HEK293T (cell line): Measurements from ENCODE around the gene PRTFDC1.

ENCODE experiments used
- CTCF ChIA-PET: fragments of 350-600 bp; formaldehyde crosslinking; extraction: SDS; loops from one replicate; lab custom pipeline; 2021; ENCODE audit warnings: antibody characterized with exemption, inconsistent platforms; lab: Yijun Ruan, JAX
- POLR2A ChIA-PET: fragments of 350-600 bp; formaldehyde crosslinking; extraction: SDS; loops from one replicate; lab custom pipeline; 2020; ENCODE audit warnings: antibody characterized with exemption, inconsistent platforms; lab: Yijun Ruan, JAX
- DNase-seq: peaks from one replicate; pipeline ENCODE4 v3.0.0; 2012; ENCODE audit warnings: mixed read lengths; ENCODE audit errors: extremely low spot score
- ARNT ChIP-seq: fragments of 450-650 bp; IDR thresholded peaks from 2 replicates; pipeline ENCODE4 v1.6.1; 2017; ENCODE audit warnings: mild to moderate bottlenecking
- BHLHE40 ChIP-seq: fragments of 450-650 bp; IDR thresholded peaks from 2 replicates; pipeline ENCODE4 v1.6.1; 2016; ENCODE audit warnings: mild to moderate bottlenecking, moderate library complexity, borderline replicate concordance
- CTBP1 ChIP-seq: fragments of 450-650 bp; IDR thresholded peaks from 2 replicates; pipeline ENCODE4 v1.6.1; 2016; ENCODE audit warnings: borderline replicate concordance
- ELF4 ChIP-seq: fragments of 450-650 bp; IDR thresholded peaks from 2 replicates; pipeline ENCODE4 v1.6.1; 2017; ENCODE audit warnings: antibody characterized with exemption
- FOXA1 ChIP-seq: fragments of 450-650 bp; IDR thresholded peaks from 2 replicates; pipeline ENCODE4 v1.6.1; 2016; ENCODE audit warnings: mild to moderate bottlenecking
- FOXK2 ChIP-seq: fragments of 450-650 bp; IDR thresholded peaks from 2 replicates; pipeline ENCODE4 v1.6.1; 2016; ENCODE audit warnings: mild to moderate bottlenecking
- FOXM1 ChIP-seq: fragments of 450-650 bp; IDR thresholded peaks from 2 replicates; pipeline ENCODE4 v1.6.1; 2017; ENCODE audit warnings: mild to moderate bottlenecking, borderline replicate concordance
- HDGF ChIP-seq: fragments of 450-650 bp; IDR thresholded peaks from 2 replicates; pipeline ENCODE4 v1.6.1; 2017; ENCODE audit warnings: antibody characterized with exemption, borderline replicate concordance
- L3MBTL2 ChIP-seq: fragments of 450-650 bp; conservative IDR thresholded peaks from 2 replicates; pipeline ENCODE4 v1.6.1; 2016; ENCODE audit warnings: mild to moderate bottlenecking
- LEF1 ChIP-seq: fragments of 450-650 bp; IDR thresholded peaks from 2 replicates; pipeline ENCODE4 v1.6.1; 2017; ENCODE audit warnings: mild to moderate bottlenecking, borderline replicate concordance
- NFRKB ChIP-seq: fragments of 450-650 bp; IDR thresholded peaks from 2 replicates; pipeline ENCODE4 v1.6.1; 2016; ENCODE audit warnings: mild to moderate bottlenecking, moderate library complexity
- PKNOX1 ChIP-seq: fragments of 450-650 bp; IDR thresholded peaks from 2 replicates; pipeline ENCODE4 v1.6.1; 2016
- SP1 ChIP-seq: fragments of 450-650 bp; IDR thresholded peaks from 2 replicates; pipeline ENCODE4 v1.6.1; 2017
- SUZ12 ChIP-seq: fragments of 450-650 bp; IDR thresholded peaks from 2 replicates; pipeline ENCODE4 v1.6.1; 2016; ENCODE audit warnings: mild to moderate bottlenecking
- TARDBP ChIP-seq: fragments of 450-650 bp; IDR thresholded peaks from 2 replicates; pipeline ENCODE4 v1.6.1; 2016
- ZNF384 ChIP-seq: fragments of 450-650 bp; IDR thresholded peaks from 2 replicates; pipeline ENCODE4 v1.6.1; 2016

The PRTFDC1 gene

GRCh38 chr10:24953675-24954074 lies 1.3 kb upstream of the PRTFDC1 start:
- ChIA-PET POLR2A (no interaction called here), CTCF (no interaction called here)
- TF ChIP-seq FOXA1 (no peak), SUZ12 (no peak), SP1 (no peak), PKNOX1 (no peak), FOXM1 (no peak), ELF4 (no peak), CTBP1 (no peak), HDGF (no peak), TARDBP (no peak), ZNF384 (no peak), BHLHE40 (no peak), NFRKB (no peak), ARNT (no peak)
- DNase-seq = no peak

DNA sequence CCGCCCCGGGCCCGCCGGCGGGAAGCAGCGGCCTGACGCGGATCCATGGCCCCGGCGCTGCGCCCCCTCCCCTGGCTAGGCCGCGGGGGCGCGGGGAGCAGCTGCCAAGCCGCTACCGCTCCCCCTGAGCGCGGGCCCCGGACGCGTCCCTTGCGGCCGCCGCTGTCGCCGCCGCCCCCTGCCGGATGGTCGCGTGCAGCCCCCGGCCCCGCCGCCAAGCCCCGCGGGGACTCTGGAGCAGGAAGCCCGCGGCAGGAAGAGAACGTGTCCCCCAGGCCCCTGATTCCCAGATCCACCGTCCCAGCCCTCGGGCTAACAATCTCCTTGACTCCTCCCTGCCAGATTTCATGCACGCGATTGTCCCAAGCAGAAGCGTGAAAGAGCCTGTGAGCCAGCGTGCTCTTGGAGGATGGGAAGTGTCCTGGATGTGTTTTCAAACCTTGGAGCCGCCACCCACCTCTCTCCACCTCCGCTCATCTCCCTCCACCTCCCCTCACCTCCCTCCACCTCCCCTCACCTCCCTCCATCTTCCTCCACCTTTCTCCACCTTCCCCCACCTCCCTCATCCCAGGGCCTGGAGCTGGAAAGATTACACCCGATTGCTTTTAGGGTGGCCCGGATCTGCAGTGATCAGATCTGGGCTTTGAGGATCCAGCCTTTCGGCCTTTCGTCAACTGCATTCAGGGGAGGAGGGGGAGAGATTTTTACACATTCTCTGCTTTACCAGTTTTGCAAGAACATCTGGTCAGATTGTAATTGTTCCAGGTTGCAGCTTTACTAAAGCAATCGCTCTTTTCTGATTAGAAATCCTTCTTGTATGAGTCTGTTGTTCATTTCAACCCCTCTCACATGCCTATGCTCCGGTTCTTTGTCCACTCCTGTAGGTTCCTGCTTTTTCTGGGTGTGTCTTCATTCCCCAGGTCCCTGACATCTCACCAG lies 570 bp upstream of the PRTFDC1 start:
- TF ChIP-seq BHLHE40 = no peak
- TF ChIP-seq PKNOX1 = no peak
- no peak for TF ChIP-seq CTBP1
- TF ChIP-seq SUZ12 = no peak
- TF ChIP-seq ZNF384 = no peak
- 0 out of 2 replicates have a peak, but pooled peaks have one; percentile 22 for TF ChIP-seq FOXM1
- peak; percentile 51; the same call in 1 of the 2 replicates for TF ChIP-seq ARNT
- no peak for TF ChIP-seq ELF4
- peak; percentile 21; the same call in 1 of the 2 replicates for TF ChIP-seq LEF1
- TF ChIP-seq FOXK2 = no peak
- TF ChIP-seq TARDBP = no peak
- no peak for TF ChIP-seq HDGF
- TF ChIP-seq L3MBTL2 = peak; percentile 69
- TF ChIP-seq FOXA1 = no peak
- TF ChIP-seq SP1 = no peak
- TF ChIP-seq NFRKB = no peak
- POLR2A ChIA-PET = interaction anchor here (1.0 kb wide), 1 partner anchor 11 kb away, joined by 3 read pairs; no protein-coding TSS in a partner anchor
- DNase-seq = peak; percentile 64
- CTCF ChIA-PET = interaction anchor here (1.4 kb wide), 1 partner anchor 10 kb away, joined by 3 read pairs; no protein-coding TSS in a partner anchor

DNA sequence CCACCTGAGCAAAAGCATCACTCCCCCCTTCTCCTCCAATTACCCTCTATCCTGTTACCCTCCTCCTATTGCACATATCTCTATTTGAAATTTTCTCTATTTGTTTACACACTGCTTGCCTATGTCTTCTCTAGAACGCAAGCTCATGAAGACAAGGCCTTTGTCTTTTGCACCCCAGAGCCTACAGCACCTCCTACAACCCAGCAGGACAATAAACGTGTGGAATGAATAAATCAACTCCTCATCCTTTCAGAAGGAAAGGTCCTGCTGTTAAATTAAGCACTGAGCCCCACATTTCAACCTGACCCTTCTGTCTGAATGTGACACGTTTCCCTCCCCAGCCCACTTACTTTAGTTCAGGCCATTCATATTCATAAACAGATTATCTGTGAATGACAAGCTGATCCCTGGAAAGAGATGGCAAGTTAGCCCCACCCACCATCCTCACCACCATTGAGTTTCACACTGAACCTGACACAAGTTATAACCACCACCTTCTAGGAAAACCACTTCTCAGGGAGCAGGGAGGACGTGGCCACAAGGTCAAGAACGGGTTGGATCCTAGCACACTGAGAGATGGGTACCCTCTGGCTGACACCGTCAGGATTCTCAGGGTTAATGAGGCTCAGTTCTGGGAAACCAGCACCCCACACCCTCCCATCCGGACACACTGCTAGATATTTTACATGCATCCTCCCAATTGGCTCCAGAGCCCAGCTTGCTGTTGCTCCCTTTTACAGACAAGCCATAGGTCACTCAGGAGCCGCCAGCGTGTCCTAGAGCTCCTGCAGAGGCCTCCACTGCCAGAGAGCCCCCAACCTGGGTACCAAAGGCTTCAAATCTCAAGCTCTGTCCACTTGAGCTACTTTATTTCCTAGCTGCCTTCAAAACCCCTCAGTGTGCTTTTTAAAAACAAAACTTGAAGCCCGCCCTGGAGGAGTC lies 934 bp downstream of the PRTFDC1 start:
- peak; percentile 20 for DNase-seq
- CTCF ChIA-PET = interaction anchor here (1.4 kb wide), 1 partner anchor 11 kb away, joined by 3 read pairs; no protein-coding TSS in a partner anchor
- TF ChIP-seq TARDBP (no peak), SP1 (no peak), NFRKB (no peak), FOXA1 (no peak), SUZ12 (no peak), HDGF (no peak)
- POLR2A ChIA-PET = interaction anchor here (0.7 to 1.1 kb wide), 3 partner anchors 18 to 227 kb away, joined by 3 to 4 read pairs (median 4); no protein-coding TSS in a partner anchor

DNA sequence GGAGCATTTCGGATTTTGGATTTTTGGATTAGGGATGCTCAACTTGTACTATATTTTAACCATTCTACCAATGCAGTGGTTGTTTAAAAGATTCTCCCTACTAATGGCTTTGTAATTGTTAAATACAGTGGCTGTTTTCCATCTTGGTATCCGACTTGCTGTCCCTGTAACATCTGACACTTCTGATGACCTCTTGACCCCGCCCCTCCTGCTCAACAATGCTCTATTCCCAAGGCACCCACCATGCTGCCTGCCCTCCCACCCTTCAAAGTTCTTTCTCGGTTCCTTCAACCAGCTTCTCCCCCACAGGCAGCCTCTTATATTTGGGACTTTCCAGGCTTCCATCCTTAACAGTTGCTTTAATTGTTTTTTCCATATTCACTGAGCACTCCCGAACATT lies 2.0 kb downstream of the PRTFDC1 start:
- no peak for DNase-seq
- CTCF ChIA-PET = no interaction called here
- no peak for TF ChIP-seq FOXA1
- no peak for TF ChIP-seq ARNT
- no peak for TF ChIP-seq ZNF384
- no peak for TF ChIP-seq NFRKB
- TF ChIP-seq ELF4 = no peak
- no peak for TF ChIP-seq LEF1
- no peak for TF ChIP-seq HDGF
- no peak for TF ChIP-seq FOXK2
- no peak for TF ChIP-seq FOXM1
- TF ChIP-seq L3MBTL2 = no peak
- TF ChIP-seq TARDBP = no peak
- POLR2A ChIA-PET = no interaction called here

DNA sequence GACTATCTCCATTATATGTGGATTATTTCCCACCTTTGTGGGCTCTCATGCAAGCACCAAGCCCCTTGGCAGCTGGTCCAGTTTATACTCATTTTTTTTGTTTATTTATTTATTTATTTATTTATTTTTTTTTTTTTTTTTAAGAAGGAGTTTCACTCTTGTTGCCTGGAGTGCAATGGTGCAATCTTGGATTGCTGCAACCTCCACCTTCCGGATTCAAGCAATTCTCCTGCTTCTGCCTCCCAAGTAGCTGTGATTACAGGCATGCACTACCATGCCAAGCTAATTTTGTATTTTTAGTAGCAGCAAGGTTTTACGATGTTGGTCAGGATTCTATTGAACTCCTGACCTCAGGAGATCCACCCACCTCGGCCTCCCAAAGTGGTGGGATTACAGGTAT lies 2.8 kb downstream of the PRTFDC1 start:
- ChIA-PET CTCF (no interaction called here), POLR2A (no interaction called here)
- TF ChIP-seq ZNF384 (0 out of 2 replicates have a peak, but pooled peaks have one; percentile 10), ARNT (no peak)
- no peak for DNase-seq

- ChIA-PET CTCF (no interaction called here), POLR2A (interaction anchor here (1.2 kb wide), 1 partner anchor 224 kb away, joined by 3 read pairs; the partner anchor contains the start of gene ARHGAP21)
- TF ChIP-seq BHLHE40 (no peak), CTBP1 (no peak), FOXM1 (no peak), ARNT (no peak), NFRKB (no peak), ELF4 (no peak), LEF1 (no peak), SUZ12 (no peak), L3MBTL2 (no peak)
- no peak for DNase-seq
Measured at GRCh38 chr10:24947304-24948097, 4.9 kb downstream of the PRTFDC1 start.
